HG02973 (cell line): ENCODE data around the gene PHF13.
"Not testable (repeated sequence)": the region's sequence is repeated elsewhere in the genome, so short reads cannot be mapped to it uniquely, and the experiment has no call there.

Experiments used
- ATAC-seq: cut with Tn5 transposase; IDR thresholded peaks from one replicate; pipeline ENCODE4 v1.9.1; 2021; ENCODE audit warnings: moderate library complexity; ENCODE audit not compliant: unreplicated experiment

Gene PHF13

DNA sequence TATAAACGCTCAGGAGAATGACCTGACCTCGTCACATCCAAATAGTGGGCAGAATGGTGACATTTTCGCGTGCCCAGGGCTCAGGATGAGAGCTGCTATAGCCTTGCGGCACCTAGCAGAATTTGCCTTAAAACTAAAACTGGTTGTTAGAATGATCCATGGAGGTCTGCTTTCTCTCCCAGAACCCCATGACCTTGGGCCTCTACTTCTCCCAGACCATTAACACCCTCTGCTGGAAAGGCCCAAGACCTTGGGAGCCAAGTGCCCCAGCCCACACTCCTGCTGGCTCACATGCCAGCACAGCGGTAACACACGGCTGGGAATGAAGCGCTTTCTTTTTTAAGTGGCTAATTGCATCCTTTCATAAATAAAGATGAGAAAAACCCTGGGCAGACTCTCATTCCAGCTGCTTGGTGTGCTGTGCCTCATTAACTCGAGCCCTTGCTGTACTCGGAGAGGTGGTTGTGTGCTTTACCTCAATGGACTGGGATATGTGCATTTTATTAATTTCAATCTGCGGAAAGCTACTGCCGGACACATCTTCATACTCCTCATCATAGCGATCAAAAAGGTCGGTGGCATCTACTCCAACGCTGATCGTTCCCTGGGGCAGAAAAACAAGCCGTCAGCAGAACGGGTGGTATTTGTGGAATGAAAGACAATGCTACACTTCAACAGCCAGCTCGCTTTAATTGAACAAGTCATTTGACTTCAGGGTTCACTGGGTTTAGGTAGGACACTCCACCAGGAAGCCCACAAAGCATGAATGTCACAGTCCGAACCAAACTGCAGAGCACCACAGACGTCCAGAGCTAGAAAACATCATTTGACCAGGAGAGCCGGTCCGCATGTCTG is 40.1 kb downstream of the PHF13 start:
- no peak for ATAC-seq

DNA sequence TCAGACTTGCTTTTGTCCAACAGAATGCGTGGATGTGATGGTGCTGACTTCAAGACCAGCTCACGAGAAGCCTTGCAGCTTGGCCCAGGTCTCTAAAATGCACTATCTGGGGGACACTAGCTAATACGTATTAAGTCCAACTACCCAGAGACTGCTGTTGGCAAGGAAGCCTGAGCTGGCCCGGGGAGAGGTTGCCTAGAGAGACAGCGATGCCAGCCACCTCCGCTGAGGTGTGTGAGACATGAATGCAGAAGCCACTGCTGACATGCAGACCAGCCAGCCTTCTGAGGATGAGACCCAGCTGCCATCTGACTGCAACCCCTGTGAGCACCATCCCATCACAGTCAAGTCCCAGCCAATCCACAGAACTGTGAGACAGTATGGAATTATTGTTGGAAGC is 43.6 kb downstream of the PHF13 start:
- no peak for ATAC-seq

DNA sequence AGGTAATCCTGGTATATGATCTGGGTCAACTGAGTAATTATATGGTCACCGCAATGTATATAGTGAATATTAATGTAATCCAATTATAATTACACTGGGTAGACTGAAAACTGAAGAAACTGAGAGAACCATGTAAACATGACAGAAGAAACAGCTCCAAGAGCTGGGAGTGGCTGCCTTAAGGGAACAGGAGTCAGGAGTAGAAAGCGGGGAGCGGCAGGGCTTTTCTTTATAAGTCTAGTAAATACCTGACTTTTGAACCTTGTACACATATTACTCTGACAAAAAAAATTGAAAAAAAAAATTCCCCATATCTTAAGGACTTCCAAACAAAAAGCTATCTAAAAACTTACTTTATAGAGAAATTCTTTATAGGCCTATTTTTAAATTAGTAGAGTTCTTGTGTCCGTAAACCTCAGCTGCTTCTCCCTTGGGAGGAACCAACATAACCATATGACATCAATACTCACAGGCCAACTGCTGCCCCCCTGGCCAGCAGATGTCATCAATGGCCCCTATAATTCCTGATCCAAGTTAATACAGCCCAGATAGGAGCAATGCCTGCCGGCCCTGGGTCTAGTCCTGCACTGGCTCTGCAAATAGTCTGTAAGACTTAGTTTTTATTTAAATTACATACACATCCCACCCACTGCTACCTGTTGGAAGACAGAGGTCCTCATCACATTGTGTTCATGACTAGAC is 45.0 kb downstream of the PHF13 start:
- ATAC-seq = no peak

GRCh38 chr1:6660415-6661049 is 47.0 kb downstream of the PHF13 start:
- ATAC-seq = no peak

DNA sequence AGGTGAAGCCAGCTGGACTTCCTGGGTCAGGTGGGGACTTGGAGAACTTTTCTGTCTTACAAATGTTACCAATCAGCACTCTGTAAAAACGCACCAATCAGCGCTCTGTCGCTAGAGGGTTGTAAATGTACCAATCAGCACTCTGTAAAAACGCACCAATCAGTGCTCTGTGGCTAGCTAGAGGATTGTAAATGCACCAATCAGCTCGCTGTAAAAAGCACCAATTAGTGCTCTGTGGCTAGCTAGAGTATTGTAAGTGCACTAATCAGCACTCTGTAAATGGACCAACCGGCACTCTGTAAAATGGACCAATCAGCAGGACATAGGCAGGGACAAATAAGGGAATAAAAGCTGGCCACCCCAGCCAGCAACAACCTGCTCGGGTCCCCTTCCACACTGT is 48.9 kb downstream of the PHF13 start:
- not testable (repeated sequence) for ATAC-seq

- no peak for ATAC-seq
Observed at GRCh38 chr1:6666696-6667095, 53.2 kb downstream of the PHF13 start.

GRCh38 chr1:6667139-6667538 is 53.6 kb downstream of the PHF13 start:
- no peak for ATAC-seq

DNA sequence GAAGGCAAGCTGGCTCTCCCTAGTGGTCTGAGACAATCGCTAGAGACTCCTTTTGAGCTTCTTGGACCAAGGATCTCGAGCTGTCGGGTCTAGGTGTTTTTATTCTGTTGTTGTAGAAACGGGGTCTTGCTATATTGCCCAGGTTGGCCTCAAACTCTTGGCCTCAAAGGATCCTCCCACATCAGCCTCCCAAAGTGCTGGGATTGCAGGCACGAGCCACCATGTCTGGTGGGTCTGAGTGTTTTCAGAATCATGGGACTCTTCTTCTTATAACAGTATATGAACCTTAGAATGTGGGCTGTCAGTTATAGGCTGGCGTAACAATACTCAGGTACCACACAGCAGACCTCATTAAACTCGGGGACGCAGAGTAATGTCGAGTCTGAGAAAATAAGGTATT is 55.0 kb downstream of the PHF13 start:
- no peak for ATAC-seq

DNA sequence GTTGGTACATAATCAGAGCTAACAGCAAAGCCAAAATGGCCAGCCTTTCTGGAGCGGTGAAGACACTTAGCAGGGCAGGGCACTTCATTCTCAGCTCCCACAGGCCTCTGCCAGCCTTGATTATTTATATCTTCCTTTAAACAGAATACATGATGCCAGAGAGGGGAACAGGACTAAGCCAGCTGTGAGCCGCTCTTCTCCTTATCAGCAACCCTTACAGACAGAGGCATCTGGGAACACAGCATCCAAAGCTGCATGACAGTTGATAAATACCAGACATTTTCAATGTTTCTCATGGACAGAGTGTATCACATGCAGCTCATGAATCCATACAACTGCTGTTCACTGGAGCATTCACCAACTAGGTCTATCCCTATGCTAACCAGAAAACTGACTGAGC is 59.0 kb downstream of the PHF13 start:
- no peak for ATAC-seq
